ENCODE data around the gene SAFB2. TPM values are rescaled to one million over a fixed set of nuclear protein-coding genes. Genes with fewer than 3 reads are reported as not detected.

SAFB2 gene
- polyA plus RNA-seq, 2 donors: 27.5 to 43.7 TPM

DNA sequence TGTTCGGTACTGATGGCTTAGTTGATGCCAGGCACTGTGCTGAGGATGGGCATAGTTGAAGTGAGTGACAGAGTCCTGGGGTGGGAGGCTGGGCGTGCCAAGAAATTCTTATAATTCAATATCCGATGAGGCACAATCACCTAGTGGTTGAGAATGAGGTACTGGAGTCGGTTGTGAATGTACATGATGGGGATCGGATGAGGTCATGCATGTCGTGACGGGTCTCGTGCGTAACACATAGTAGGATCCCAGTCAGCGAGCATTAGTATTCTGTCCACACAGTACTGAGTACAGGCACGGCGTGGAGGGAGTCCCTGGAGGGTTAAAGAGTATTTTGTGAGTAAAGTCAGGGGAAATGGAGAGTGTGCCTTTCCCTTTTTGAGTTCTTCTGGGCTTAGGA lies 3.1 kb upstream of the SAFB2 start:
- H3K4me1 ChIP-seq (ENCODE audit: control insufficient read depth in 2 of 2, insufficient read depth in 2 of 2, low read length in 1 of 2): peaks cover 5 to 12% of the 10 kb centered on the region in 2 donors
- no peak overlapping the region for H3K4me3 ChIP-seq (ENCODE audit: low read depth in 1 of 2, low read length in 2 of 2)
- H3K27ac ChIP-seq (ENCODE audit: low read depth in 2 of 2, low read length in 1 of 2): no peak overlapping the region

DNA sequence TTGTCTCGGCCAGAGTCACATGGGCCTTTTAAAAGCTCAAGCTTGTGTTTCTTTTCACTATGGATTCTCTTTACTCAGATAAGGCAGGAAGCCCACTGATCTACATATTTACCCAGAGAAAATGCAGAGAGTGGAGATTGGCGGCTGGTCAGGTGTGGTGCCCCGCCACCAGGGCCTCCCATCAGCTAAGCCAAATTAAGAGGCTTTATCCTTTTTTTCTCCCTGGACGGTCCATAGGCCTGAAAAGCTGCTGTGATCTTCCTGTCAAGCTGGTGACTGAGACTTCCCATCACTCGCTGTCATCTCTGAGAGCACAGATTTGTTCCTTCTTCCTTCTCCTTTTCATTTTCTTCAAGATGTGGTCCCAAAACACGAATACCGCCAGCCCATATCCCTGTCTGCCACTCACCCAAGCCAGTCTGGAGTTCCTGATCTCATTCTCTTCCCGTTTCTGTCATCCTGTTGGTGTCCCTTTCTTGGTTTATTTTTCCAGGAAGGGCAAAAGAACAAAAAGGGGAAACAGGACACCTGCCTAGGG lies 2.2 kb upstream of the SAFB2 start:
- 22 to 27% methylated on average over 8 of the region's 8 CpGs for WGBS, 2 donors
- peaks cover 5 to 14% of the 10 kb centered on the region in 2 donors for H3K4me1 ChIP-seq (ENCODE audit: control insufficient read depth in 2 of 2, insufficient read depth in 2 of 2, low read length in 1 of 2)
- H3K36me3 ChIP-seq (ENCODE audit: control insufficient read depth in 2 of 2, insufficient read depth in 2 of 2, low read length in 1 of 2): peaks cover 9 to 24% of the 10 kb centered on the region in 2 donors
- H3K4me3 ChIP-seq (ENCODE audit: low read depth in 1 of 2, low read length in 2 of 2): peak overlapping the region in 1 of 2 donors; percentile 92
- H3K27me3 ChIP-seq (ENCODE audit: control insufficient read depth in 1 of 2, insufficient read depth in 2 of 2, low read length in 2 of 2): no peaks in the 10 kb centered on the region
- H3K27ac ChIP-seq (ENCODE audit: low read depth in 2 of 2, low read length in 1 of 2): peak overlapping the region in 1 of 2 donors; percentile 35
- H3K9me3 ChIP-seq (ENCODE audit: control insufficient read depth in 2 of 2, insufficient read depth in 1 of 2, low read depth in 1 of 2, low read length in 1 of 2): no peaks in the 10 kb centered on the region

More for the DNA sequence above, 3.1 kb upstream of the SAFB2 start:
- peaks cover 9 to 21% of the 10 kb centered on the region in 2 donors for H3K36me3 ChIP-seq (ENCODE audit: control insufficient read depth in 2 of 2, insufficient read depth in 2 of 2, low read length in 1 of 2)
- 69 to 71% methylated on average over 12 of the region's 12 CpGs for WGBS, 2 donors
- no peaks in the 10 kb centered on the region for H3K9me3 ChIP-seq (ENCODE audit: control insufficient read depth in 2 of 2, insufficient read depth in 1 of 2, low read depth in 1 of 2, low read length in 1 of 2)
- H3K27me3 ChIP-seq (ENCODE audit: control insufficient read depth in 1 of 2, insufficient read depth in 2 of 2, low read length in 2 of 2): no peaks in the 10 kb centered on the region

DNA sequence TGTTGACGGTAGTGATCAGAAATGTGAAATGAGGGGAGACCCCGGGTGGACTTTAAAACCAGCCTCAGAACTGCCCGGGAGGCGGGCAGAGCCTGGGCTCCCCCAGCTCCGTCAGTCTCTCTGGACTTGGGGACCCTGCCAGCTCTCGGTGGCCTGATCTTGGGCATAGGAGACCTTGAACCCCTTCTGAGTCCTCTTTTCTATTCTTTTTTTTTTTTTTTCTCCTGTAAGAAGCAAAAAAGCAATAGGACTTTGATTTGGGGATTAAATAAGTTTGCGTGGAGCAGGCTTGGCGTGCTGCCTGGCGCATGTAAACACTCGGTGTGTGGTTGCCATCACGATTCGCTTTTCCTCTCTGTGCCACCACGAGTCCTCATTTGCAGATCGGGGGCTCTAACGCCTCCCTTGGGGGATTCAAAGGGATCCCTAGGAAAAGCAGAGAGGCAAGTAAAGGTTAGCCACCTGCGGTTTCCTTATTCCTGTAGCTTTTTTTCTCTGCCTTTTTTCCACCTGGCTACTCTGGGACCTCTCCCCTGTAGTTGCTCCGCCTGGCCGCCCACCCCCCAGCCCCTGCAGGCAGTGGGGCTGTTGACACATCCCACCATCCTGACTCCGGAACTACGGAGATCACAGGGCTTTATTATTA lies 1.6 kb upstream of the SAFB2 start:
- Histone ChIP-seq H3K9me3 (ENCODE audit: control insufficient read depth in 2 of 2, insufficient read depth in 1 of 2, low read depth in 1 of 2, low read length in 1 of 2) (no peaks in the 10 kb centered on the region), H3K27me3 (ENCODE audit: control insufficient read depth in 1 of 2, insufficient read depth in 2 of 2, low read length in 2 of 2) (no peaks in the 10 kb centered on the region), H3K27ac (ENCODE audit: low read depth in 2 of 2, low read length in 1 of 2) (peak overlapping the region; percentile 94 to 95), H3K4me1 (ENCODE audit: control insufficient read depth in 2 of 2, insufficient read depth in 2 of 2, low read length in 1 of 2) (peaks cover 5 to 14% of the 10 kb centered on the region in 2 donors), H3K36me3 (ENCODE audit: control insufficient read depth in 2 of 2, insufficient read depth in 2 of 2, low read length in 1 of 2) (peaks cover 9 to 23% of the 10 kb centered on the region in 2 donors), H3K4me3 (ENCODE audit: low read depth in 1 of 2, low read length in 2 of 2) (peak overlapping the region; percentile 80 to 92)
- 1 to 2% methylated on average over 20 of the region's 20 CpGs for WGBS, 2 donors

DNA sequence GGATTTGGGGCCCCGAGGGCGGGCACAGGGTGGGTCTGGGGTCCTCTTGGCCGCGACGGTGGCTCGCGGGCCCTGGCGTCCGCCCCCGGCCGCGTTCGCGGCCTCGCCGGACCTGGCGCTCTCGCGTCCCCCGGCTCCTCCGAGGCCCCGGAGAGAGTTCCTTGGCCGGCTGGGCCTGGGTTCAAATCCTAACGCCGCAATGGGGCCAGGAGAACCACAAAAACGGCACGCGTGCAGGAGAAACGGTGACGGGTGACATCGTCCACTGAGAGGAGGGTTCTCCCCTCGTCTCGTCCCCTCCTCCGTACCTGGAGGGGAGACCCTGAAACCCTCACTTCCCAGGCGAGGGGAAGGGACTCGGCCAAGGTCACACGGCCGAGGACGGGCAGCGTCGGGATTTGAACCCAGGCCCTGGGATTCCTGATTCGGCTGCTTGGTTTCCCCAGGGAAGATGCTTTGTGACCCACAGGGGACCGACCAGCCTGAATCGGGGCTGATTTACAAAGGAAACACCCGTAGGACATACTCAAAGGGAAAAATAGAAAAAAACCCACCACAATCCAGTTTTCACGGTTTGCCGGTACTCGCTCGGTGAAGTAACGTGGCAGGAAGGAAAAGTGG lies 931 bp upstream of the SAFB2 start:
- WGBS, 2 donors: 0% methylated on average over 48 to 50 of the region's 50 CpGs
- H3K36me3 ChIP-seq (ENCODE audit: control insufficient read depth in 2 of 2, insufficient read depth in 2 of 2, low read length in 1 of 2): peaks cover 9 to 23% of the 10 kb centered on the region in 2 donors
- peak overlapping the region; percentile 94 to 95 for H3K27ac ChIP-seq (ENCODE audit: low read depth in 2 of 2, low read length in 1 of 2)
- no peaks in the 10 kb centered on the region for H3K9me3 ChIP-seq (ENCODE audit: control insufficient read depth in 2 of 2, insufficient read depth in 1 of 2, low read depth in 1 of 2, low read length in 1 of 2)
- H3K4me3 ChIP-seq (ENCODE audit: low read depth in 1 of 2, low read length in 2 of 2): peak overlapping the region; percentile 80 to 92
- no peaks in the 10 kb centered on the region for H3K27me3 ChIP-seq (ENCODE audit: control insufficient read depth in 1 of 2, insufficient read depth in 2 of 2, low read length in 2 of 2)
- peaks cover 5 to 14% of the 10 kb centered on the region in 2 donors for H3K4me1 ChIP-seq (ENCODE audit: control insufficient read depth in 2 of 2, insufficient read depth in 2 of 2, low read length in 1 of 2)

DNA sequence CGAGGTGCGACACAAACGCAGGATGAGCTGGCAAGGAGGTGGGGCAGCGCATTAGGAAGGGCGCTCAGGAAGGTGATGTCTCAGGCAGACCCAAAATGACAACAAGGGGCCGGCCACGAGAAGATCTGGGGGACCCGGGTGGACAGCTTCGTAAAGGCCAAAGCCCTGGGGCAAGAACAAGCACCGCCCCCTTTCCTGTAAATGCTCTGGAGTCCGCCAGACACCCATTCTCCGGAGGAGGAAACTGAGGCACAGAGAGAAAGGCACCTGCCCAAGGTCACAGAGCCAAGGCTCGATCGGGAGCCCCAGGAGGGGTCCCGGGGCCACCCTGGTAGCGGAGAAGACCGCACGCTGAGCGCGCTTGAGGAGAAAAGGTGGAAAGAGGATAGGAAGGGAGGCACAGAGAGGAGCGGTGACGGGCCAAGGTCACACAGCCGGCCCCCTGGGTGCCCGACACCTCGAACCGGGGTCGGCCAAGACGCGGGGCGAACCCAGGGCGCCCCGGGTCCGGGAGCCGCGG lies 571 bp downstream of the SAFB2 start:
- peak overlapping the region; percentile 92 to 93 for H3K4me3 ChIP-seq (ENCODE audit: low read depth in 1 of 2, low read length in 2 of 2)
- 0% methylated on average over 29 to 35 of the region's 35 CpGs for WGBS, 2 donors
- H3K4me1 ChIP-seq (ENCODE audit: control insufficient read depth in 2 of 2, insufficient read depth in 2 of 2, low read length in 1 of 2): peaks cover 5 to 12% of the 10 kb centered on the region in 2 donors
- peaks cover 4 to 16% of the 10 kb centered on the region in 2 donors for H3K36me3 ChIP-seq (ENCODE audit: control insufficient read depth in 2 of 2, insufficient read depth in 2 of 2, low read length in 1 of 2)
- H3K27me3 ChIP-seq (ENCODE audit: control insufficient read depth in 1 of 2, insufficient read depth in 2 of 2, low read length in 2 of 2): no peaks in the 10 kb centered on the region
- peak overlapping the region; percentile 98 for H3K27ac ChIP-seq (ENCODE audit: low read depth in 2 of 2, low read length in 1 of 2)
- H3K9me3 ChIP-seq (ENCODE audit: control insufficient read depth in 2 of 2, insufficient read depth in 1 of 2, low read depth in 1 of 2, low read length in 1 of 2): no peaks in the 10 kb centered on the region

DNA sequence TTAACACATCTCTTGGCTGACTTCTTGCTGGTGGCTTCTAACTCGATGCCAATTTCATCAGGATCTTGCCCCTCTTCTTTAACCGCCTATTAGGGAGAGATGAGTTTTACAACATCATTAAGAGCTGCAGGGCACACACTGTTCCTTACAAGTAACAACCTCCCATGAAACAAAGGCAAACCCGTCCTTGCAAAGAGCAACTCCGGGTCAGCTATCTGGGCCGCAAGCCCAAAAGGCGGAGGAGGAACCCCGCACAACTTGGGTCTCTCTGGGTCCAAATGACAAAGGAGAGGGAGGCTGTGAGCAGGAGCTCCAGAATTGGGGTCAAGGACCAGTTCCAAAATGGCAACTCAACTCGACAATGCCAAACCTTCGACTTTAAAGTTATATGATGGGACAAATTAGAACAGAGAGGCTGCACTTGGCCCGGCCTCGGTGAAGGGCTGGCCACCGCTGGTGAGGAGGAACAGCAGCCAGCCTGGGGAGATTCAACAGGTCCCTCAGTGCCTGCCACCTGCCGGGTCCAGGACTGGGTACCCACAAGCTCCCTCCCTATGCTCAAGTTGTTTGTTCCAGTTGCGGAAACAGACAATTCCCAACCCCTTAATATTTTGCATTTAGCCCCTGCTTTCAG lies 1.1 kb downstream of the SAFB2 start:
- WGBS, 2 donors: 20% methylated on average over 14 of the region's 14 CpGs
- no peaks in the 10 kb centered on the region for H3K27me3 ChIP-seq (ENCODE audit: control insufficient read depth in 1 of 2, insufficient read depth in 2 of 2, low read length in 2 of 2)
- peak overlapping the region; percentile 30 to 98 for H3K27ac ChIP-seq (ENCODE audit: low read depth in 2 of 2, low read length in 1 of 2)
- peak overlapping the region; percentile 92 to 93 for H3K4me3 ChIP-seq (ENCODE audit: low read depth in 1 of 2, low read length in 2 of 2)
- no peaks in the 10 kb centered on the region for H3K9me3 ChIP-seq (ENCODE audit: control insufficient read depth in 2 of 2, insufficient read depth in 1 of 2, low read depth in 1 of 2, low read length in 1 of 2)
- peaks cover 0 to 13% of the 10 kb centered on the region in 2 donors for H3K36me3 ChIP-seq (ENCODE audit: control insufficient read depth in 2 of 2, insufficient read depth in 2 of 2, low read length in 1 of 2)
- peaks cover 5 to 12% of the 10 kb centered on the region in 2 donors for H3K4me1 ChIP-seq (ENCODE audit: control insufficient read depth in 2 of 2, insufficient read depth in 2 of 2, low read length in 1 of 2)

DNA sequence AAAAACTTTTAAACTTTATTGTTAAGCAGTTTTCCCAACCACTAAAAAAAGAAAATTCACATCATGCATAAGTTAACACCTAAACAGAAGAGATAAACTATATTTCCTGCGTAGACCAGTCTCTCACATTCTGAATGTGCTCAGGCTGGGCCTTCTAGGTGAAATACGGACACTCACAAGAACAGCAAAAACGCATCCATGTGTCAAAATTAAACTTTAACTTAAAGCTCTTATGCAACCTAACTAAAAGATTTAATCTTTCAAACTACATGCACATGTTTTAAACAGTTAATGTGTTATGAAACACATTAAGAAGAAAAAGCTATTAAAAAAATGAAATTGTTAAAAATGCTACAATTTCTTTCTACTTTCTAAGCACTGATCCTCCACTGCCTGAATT lies 2.6 kb downstream of the SAFB2 start:
- 71 to 80% methylated on average over 3 of the region's 3 CpGs for WGBS, 2 donors
- peaks cover 2 to 3% of the 10 kb centered on the region in 2 donors for H3K4me1 ChIP-seq (ENCODE audit: control insufficient read depth in 2 of 2, insufficient read depth in 2 of 2, low read length in 1 of 2)
- no peak overlapping the region for H3K27ac ChIP-seq (ENCODE audit: low read depth in 2 of 2, low read length in 1 of 2)
- no peaks in the 10 kb centered on the region for H3K9me3 ChIP-seq (ENCODE audit: control insufficient read depth in 2 of 2, insufficient read depth in 1 of 2, low read depth in 1 of 2, low read length in 1 of 2)
- H3K4me3 ChIP-seq (ENCODE audit: low read depth in 1 of 2, low read length in 2 of 2): no peak overlapping the region
- no peaks in the 10 kb centered on the region for H3K27me3 ChIP-seq (ENCODE audit: control insufficient read depth in 1 of 2, insufficient read depth in 2 of 2, low read length in 2 of 2)
- H3K36me3 ChIP-seq (ENCODE audit: control insufficient read depth in 2 of 2, insufficient read depth in 2 of 2, low read length in 1 of 2): peaks cover 9 to 18% of the 10 kb centered on the region in 2 donors

DNA sequence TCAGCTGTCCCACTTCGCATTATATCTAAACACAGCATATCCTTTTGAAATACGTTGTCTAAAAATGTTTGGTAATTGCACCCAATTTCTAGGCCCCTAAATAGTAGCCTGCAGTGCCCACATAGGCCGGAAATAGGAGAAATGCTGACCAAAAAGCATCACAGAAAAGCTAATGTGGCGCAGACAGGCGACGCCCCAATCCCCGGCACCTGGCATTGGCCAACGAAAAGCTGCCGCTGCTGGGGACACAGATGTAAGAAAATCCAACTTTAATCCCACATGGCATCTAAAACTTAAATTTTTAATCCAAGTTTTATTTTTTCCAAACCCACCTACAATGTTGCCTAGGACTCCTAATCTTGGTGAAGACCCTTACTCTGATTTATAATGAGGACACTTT lies 4.0 kb downstream of the SAFB2 start:
- no peak overlapping the region for H3K4me3 ChIP-seq (ENCODE audit: low read depth in 1 of 2, low read length in 2 of 2)
- H3K27me3 ChIP-seq (ENCODE audit: control insufficient read depth in 1 of 2, insufficient read depth in 2 of 2, low read length in 2 of 2): no peaks in the 10 kb centered on the region
- WGBS, 2 donors: 91 to 96% methylated on average over 9 of the region's 9 CpGs
- H3K4me1 ChIP-seq (ENCODE audit: control insufficient read depth in 2 of 2, insufficient read depth in 2 of 2, low read length in 1 of 2): peaks cover 0 to 2% of the 10 kb centered on the region in 2 donors
- H3K9me3 ChIP-seq (ENCODE audit: control insufficient read depth in 2 of 2, insufficient read depth in 1 of 2, low read depth in 1 of 2, low read length in 1 of 2): no peaks in the 10 kb centered on the region
- peaks cover 9 to 30% of the 10 kb centered on the region in 2 donors for H3K36me3 ChIP-seq (ENCODE audit: control insufficient read depth in 2 of 2, insufficient read depth in 2 of 2, low read length in 1 of 2)
- no peak overlapping the region for H3K27ac ChIP-seq (ENCODE audit: low read depth in 2 of 2, low read length in 1 of 2)

DNA sequence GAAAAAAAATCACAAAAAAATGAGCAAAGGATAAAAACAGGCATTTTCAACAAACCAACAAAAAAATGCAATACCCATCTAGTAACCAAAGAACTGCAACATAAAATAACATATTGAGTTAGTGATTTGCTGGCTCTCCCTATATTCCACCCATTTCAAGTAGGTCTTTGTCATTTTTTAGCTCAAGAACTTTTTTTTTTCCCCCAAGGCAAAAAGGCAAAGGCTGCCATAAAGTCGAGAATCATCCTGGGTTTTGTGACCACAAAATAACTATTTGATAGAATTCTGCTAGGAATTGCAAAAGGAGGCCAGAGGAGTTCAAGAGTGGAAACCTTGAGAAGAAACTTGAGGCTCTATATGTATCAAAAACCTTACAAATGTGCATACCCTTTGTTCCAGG lies 5.5 kb downstream of the SAFB2 start:
- no peak overlapping the region for H3K4me3 ChIP-seq (ENCODE audit: low read depth in 1 of 2, low read length in 2 of 2)
- H3K27me3 ChIP-seq (ENCODE audit: control insufficient read depth in 1 of 2, insufficient read depth in 2 of 2, low read length in 2 of 2): no peaks in the 10 kb centered on the region
- H3K4me1 ChIP-seq (ENCODE audit: control insufficient read depth in 2 of 2, insufficient read depth in 2 of 2, low read length in 1 of 2): peaks cover 0 to 2% of the 10 kb centered on the region in 2 donors
- WGBS, 2 donors: 73 to 78% methylated on average over 1 of the region's 1 CpG
- no peaks in the 10 kb centered on the region for H3K9me3 ChIP-seq (ENCODE audit: control insufficient read depth in 2 of 2, insufficient read depth in 1 of 2, low read depth in 1 of 2, low read length in 1 of 2)
- H3K36me3 ChIP-seq (ENCODE audit: control insufficient read depth in 2 of 2, insufficient read depth in 2 of 2, low read length in 1 of 2): peaks cover 19 to 40% of the 10 kb centered on the region in 2 donors
- no peak overlapping the region for H3K27ac ChIP-seq (ENCODE audit: low read depth in 2 of 2, low read length in 1 of 2)
